C4-2B (cell line): ENCODE measurements around the gene TOP2B.

Source experiments
- ZFX ChIP-seq: fragments of 450-650 bp; IDR thresholded peaks from 2 replicates; pipeline ENCODE4 v1.6.1; 2017
- TF ChIP-seq, protein P1 (sequence below): fragments of 450-650 bp; conservative IDR thresholded peaks from 2 replicates; pipeline ENCODE4 v1.5.1; 2017; ENCODE audit warnings: mild to moderate bottlenecking

DNA sequence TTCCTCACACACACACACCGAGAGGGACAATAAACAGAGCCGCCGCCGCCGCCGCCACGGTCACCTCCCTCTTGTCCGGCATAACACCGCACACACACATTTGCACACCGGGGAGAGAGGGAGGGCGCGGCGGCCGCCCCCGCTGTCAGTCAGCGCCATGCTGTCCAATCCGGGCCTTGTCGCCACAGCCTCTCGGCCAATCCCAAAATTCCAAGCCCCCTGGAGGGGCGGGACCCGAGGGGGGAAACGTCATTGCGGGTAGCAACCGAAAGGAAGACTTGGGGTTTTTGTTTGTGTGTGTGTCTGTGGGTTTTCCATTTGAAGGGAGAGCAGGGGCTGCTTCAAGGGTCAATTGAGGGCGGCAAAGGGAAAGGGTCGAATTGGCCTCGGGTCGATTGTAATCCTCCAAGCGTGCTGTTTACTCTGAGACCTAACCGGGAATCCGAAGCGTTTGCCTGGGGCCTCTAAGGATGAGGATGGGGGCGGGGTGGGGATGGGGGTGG lies at the start of gene TOP2B:
- TF ChIP-seq, protein P1, sequence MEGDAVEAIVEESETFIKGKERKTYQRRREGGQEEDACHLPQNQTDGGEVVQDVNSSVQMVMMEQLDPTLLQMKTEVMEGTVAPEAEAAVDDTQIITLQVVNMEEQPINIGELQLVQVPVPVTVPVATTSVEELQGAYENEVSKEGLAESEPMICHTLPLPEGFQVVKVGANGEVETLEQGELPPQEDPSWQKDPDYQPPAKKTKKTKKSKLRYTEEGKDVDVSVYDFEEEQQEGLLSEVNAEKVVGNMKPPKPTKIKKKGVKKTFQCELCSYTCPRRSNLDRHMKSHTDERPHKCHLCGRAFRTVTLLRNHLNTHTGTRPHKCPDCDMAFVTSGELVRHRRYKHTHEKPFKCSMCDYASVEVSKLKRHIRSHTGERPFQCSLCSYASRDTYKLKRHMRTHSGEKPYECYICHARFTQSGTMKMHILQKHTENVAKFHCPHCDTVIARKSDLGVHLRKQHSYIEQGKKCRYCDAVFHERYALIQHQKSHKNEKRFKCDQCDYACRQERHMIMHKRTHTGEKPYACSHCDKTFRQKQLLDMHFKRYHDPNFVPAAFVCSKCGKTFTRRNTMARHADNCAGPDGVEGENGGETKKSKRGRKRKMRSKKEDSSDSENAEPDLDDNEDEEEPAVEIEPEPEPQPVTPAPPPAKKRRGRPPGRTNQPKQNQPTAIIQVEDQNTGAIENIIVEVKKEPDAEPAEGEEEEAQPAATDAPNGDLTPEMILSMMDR: no peak
- no peak for TF ChIP-seq ZFX
